ENCODE data around the gene AP1AR. TPM values are rescaled to one million over a fixed set of nuclear protein-coding genes. Genes with fewer than 3 reads are reported as not detected.

AP1AR gene
- total RNA-seq, 4 donors from 2014 or later = 15.0 to 20.4 (median 16.6) TPM

DNA sequence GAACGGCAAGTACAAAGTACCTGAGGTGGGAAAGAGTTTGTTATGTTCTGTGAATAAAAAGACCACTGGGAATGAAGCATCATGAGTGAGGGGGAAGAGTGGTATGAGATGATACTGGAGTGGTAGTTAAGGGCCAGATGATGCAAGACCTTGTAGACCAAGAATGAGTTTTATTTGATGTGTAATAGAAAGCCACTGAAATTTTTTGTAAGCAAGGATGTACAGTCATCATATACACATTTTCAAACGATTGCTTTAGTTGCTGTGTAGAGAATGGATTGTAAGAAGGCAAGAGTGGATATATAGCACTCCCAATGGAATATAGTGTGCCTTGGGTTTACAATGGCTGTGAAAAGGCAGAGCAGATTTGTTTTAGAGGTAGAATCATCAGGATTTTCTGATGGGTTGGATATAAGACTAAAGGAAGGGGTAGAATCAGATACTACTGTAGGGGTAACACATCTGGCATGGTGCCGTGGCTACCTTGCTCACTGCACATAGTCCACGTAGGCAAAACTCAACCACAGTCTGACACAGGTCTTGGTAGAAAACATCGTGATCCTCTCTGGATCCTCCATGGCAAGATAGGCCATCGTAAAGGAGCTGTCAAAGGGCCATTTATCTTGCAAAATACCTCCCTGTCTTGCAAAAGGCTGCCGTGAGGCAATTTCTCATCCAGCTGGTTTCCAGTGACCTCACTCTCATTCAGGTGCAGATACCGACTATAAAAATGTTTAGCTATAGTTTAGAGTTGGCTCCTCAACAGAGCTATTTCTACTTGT is 39.2 kb downstream of the AP1AR start:
- H3K36me3 ChIP-seq = no peaks in the 10 kb centered on the region
- no peak for DNase-seq
- TF ChIP-seq, protein P1, sequence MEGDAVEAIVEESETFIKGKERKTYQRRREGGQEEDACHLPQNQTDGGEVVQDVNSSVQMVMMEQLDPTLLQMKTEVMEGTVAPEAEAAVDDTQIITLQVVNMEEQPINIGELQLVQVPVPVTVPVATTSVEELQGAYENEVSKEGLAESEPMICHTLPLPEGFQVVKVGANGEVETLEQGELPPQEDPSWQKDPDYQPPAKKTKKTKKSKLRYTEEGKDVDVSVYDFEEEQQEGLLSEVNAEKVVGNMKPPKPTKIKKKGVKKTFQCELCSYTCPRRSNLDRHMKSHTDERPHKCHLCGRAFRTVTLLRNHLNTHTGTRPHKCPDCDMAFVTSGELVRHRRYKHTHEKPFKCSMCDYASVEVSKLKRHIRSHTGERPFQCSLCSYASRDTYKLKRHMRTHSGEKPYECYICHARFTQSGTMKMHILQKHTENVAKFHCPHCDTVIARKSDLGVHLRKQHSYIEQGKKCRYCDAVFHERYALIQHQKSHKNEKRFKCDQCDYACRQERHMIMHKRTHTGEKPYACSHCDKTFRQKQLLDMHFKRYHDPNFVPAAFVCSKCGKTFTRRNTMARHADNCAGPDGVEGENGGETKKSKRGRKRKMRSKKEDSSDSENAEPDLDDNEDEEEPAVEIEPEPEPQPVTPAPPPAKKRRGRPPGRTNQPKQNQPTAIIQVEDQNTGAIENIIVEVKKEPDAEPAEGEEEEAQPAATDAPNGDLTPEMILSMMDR (IDR thresholded peaks at IDR 0.05) = no peak
- no peak for TF ChIP-seq POLR2A (IDR thresholded peaks at IDR 0.05)
- H3K9me3 ChIP-seq = no peaks in the 10 kb centered on the region
- no peak overlapping the region for H3K27ac ChIP-seq
- no peak overlapping the region for H3K4me3 ChIP-seq (replicated peaks in 1 of 3)
- WGBS, 2 donors = 90 to 94% methylated on average over 8 of the region's 8 CpGs
- H3K27me3 ChIP-seq = no peaks in the 10 kb centered on the region
- intact Hi-C loops (cut with DNase I) = no loop called here
- no peaks in the 10 kb centered on the region for H3K4me1 ChIP-seq

DNA sequence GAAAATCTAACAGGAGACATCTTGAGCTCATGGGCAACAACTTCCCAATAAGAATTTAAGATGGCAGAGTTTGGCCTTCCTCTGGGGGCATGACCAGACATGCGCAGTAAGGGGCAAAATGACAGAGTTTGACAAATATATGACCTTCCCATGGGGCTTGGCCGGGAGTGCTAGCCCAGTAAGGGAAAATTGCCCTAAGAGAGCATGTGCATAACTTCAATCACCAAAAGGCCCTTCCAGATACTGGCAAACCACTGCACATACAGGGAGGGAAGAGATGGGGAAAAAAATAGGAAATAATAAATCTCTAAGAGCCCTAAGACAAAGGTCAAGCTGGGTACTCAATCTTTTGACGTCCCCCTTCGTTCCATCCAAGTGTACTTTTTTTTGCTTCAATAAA is 40.7 kb downstream of the AP1AR start:
- no peak for TF ChIP-seq POLR2A (IDR thresholded peaks at IDR 0.05)
- TF ChIP-seq, protein P1 (IDR thresholded peaks at IDR 0.05) = no peak
- H3K36me3 ChIP-seq = no peaks in the 10 kb centered on the region
- intact Hi-C loops (cut with DNase I) = no loop called here
- no peaks in the 10 kb centered on the region for H3K27me3 ChIP-seq
- H3K4me3 ChIP-seq (replicated peaks in 1 of 3) = no peak overlapping the region
- no peak for DNase-seq
- H3K27ac ChIP-seq = no peak overlapping the region
- WGBS, 2 donors = 94% methylated on average over 4 of the region's 4 CpGs
- H3K9me3 ChIP-seq = no peaks in the 10 kb centered on the region
- H3K4me1 ChIP-seq = no peaks in the 10 kb centered on the region

DNA sequence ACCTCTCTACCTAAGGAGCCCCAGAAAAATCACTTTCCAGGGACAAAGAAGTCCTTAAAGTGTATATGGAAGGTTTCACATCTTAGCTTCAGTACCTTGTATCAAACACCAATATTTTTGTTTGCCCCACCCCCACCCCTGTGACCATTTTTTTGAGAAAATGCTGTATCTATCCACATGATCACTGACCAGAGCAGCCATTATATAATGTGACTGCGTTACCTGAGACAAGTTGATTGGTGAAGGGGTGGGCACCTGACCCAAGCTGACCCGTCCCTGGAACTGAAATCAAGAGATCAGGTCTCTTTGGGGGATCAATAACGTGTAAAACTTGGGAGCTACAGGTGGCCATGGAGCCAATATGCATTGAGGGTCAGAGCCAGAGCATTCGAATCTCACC is 43.4 kb downstream of the AP1AR start:
- Histone ChIP-seq H3K27ac (no peak overlapping the region), H3K4me3 (replicated peaks in 1 of 3) (no peak overlapping the region), H3K4me1 (peaks cover 10 to 16% of the 10 kb centered on the region in 2 donors), H3K9me3 (no peaks in the 10 kb centered on the region), H3K36me3 (no peaks in the 10 kb centered on the region), H3K27me3 (no peaks in the 10 kb centered on the region)
- TF ChIP-seq POLR2A (IDR thresholded peaks at IDR 0.05) = no peak
- TF ChIP-seq, protein P1 (IDR thresholded peaks at IDR 0.05) = no peak
- no peak for DNase-seq
- intact Hi-C loops (cut with DNase I) = no loop called here
- WGBS, 2 donors = 93 to 100% methylated on average over 4 of the region's 4 CpGs

DNA sequence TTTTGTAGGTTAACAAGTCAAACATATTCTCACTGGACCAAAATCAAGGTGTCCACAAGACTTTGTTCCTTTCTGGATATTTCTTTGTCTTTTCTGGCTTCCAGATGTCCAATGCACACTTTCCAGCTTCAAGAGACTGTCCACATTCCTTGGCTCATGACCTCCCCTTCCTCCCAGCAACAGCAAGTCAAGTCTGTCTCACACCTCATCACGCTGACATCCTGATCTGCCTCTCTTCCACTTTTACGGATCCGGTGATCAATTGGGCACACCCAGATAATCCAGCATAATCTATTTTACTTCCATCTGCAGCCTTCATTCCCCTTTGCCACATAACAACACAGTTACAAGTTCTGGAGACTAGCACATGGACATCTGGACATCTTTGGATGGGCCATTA is 44.5 kb downstream of the AP1AR start:
- H3K9me3 ChIP-seq = no peaks in the 10 kb centered on the region
- no peak for DNase-seq
- 96 to 99% methylated on average over 3 of the region's 3 CpGs for WGBS, 2 donors
- H3K27me3 ChIP-seq = no peaks in the 10 kb centered on the region
- no peaks in the 10 kb centered on the region for H3K36me3 ChIP-seq
- TF ChIP-seq, protein P1 (IDR thresholded peaks at IDR 0.05) = no peak
- no peak for TF ChIP-seq POLR2A (IDR thresholded peaks at IDR 0.05)
- no peak overlapping the region for H3K27ac ChIP-seq
- H3K4me1 ChIP-seq = peaks cover 19% of the 10 kb centered on the region in 2 donors
- H3K4me3 ChIP-seq (replicated peaks in 1 of 3) = no peak overlapping the region
- intact Hi-C loops (cut with DNase I) = no loop called here

DNA sequence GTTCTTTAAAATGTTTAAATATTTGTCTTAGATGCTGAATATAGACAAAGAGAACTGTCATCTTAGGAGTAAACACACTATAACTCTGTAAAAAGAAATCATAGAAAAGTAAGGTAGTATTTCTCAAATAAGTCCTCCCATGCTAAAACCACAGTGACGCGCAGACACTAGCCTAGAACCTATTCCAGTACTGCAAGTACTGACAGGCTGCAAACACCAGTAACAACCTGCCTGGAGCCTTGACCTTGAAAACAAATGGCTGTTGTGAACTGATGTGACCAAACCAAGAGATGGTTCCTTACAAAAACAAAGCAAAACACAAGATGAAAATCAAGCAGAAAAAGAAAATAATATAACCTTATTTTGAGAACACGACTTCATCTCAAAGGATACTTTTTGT is 45.6 kb downstream of the AP1AR start:
- no peaks in the 10 kb centered on the region for H3K36me3 ChIP-seq
- intact Hi-C loops (cut with DNase I) = no loop called here
- peaks cover 19% of the 10 kb centered on the region in 2 donors for H3K4me1 ChIP-seq
- 95 to 96% methylated on average over 3 of the region's 3 CpGs for WGBS, 2 donors
- H3K27me3 ChIP-seq = no peaks in the 10 kb centered on the region
- no peak for DNase-seq
- TF ChIP-seq POLR2A (IDR thresholded peaks at IDR 0.05) = no peak
- TF ChIP-seq, protein P1 (IDR thresholded peaks at IDR 0.05) = no peak
- peak overlapping the region in 1 of 3 donors; percentile 86 for H3K27ac ChIP-seq
- H3K9me3 ChIP-seq = no peaks in the 10 kb centered on the region
- H3K4me3 ChIP-seq (replicated peaks in 1 of 3) = no peak overlapping the region
